PC-9 (cell line): ENCODE data around the gene CGB3. TPM values are rescaled to one million over a fixed set of nuclear protein-coding genes. Genes with fewer than 3 reads are reported as not detected.

Source experiments
- BruUV-seq: library from RNA; stranded (reverse); fragments of 400-500 nt; replicated peaks from 2 replicates; lab custom pipeline; 2021; lab: Mats Ljungman, UMichigan
- CTCF ChIA-PET: fragments of 300-600 bp; sonication (Branson Sonifier 250); formaldehyde crosslinking; loops from one replicate; lab custom pipeline; 2022; ENCODE audit warnings: antibody characterized with exemption; lab: Charles Lee
- POLR2A ChIA-PET: fragments of 300-600 bp; sonication (Branson Sonifier 250); formaldehyde crosslinking; loops from one replicate; lab custom pipeline; 2022; ENCODE audit warnings: antibody characterized with exemption; ENCODE audit not compliant: unreplicated experiment; lab: Charles Lee
- DNase-seq, 2 experiments: peaks; one replicate each; pipeline versions ENCODE4 v3.0.0 to v3.0.0-alpha.2; 2015 to 2022; ENCODE audit warnings: mixed read lengths in 1 of 2
- H2AFZ ChIP-seq: fragments of 200-600 bp; sonication (generic); 2 replicates; pipeline ENCODE4 v1.8.1; 2017; ENCODE audit warnings: antibody characterized with exemption
- H3F3A ChIP-seq: fragments of 200-600 bp; sonication (generic); 2 replicates; pipeline ENCODE4 v1.8.1; 2017; ENCODE audit warnings: antibody characterized with exemption, mild to moderate bottlenecking, low read depth; ENCODE audit not compliant: insufficient read depth
- H3K27ac ChIP-seq: fragments of 200-600 bp; sonication (generic); 2 replicates; pipeline ENCODE4 v1.6.1; 2016; ENCODE audit warnings: mixed run types
- H3K27me3 ChIP-seq: fragments of 200-600 bp; sonication (generic); 2 replicates; pipeline ENCODE4 v1.6.1; 2016; ENCODE audit warnings: low read depth, mixed run types; ENCODE audit not compliant: insufficient read depth
- H3K36me3 ChIP-seq: fragments of 200-600 bp; sonication (generic); 2 replicates; pipeline ENCODE4 v1.6.1; 2016; ENCODE audit warnings: low read depth, mixed run types
- H3K4me1 ChIP-seq: fragments of 200-600 bp; sonication (generic); replicated peaks from 2 replicates; pipeline ENCODE4 v1.6.1; 2016; ENCODE audit warnings: mixed run types; ENCODE audit not compliant: insufficient read depth
- H3K4me2 ChIP-seq: fragments of 200-600 bp; sonication (generic); 2 replicates; pipeline ENCODE4 v1.6.1; 2017; ENCODE audit warnings: mixed run types
- H3K4me3 ChIP-seq: fragments of 200-600 bp; sonication (generic); 2 replicates; pipeline ENCODE4 v1.6.1; 2016; ENCODE audit warnings: mixed run types
- H3K79me2 ChIP-seq: fragments of 200-600 bp; sonication (generic); 2 replicates; pipeline ENCODE4 v1.6.1; 2017; ENCODE audit warnings: low read depth, mixed run types
- H3K9me2 ChIP-seq: fragments of 200-600 bp; sonication (generic); 2 replicates; pipeline ENCODE4 v1.8.1; 2017; ENCODE audit warnings: mild to moderate bottlenecking; ENCODE audit not compliant: insufficient read depth
- H3K9me3 ChIP-seq: fragments of 200-600 bp; sonication (generic); 2 replicates; pipeline ENCODE4 v1.8.1; 2016; ENCODE audit warnings: low read depth; ENCODE audit not compliant: insufficient read depth
- H4K20me1 ChIP-seq: fragments of 200-600 bp; sonication (generic); 2 replicates; pipeline ENCODE4 v1.8.1; 2017; ENCODE audit not compliant: insufficient read depth
- CTCF ChIP-seq: fragments of 200-600 bp; sonication (generic); conservative IDR thresholded peaks from 2 replicates; pipeline ENCODE4 v1.6.1; 2017; ENCODE audit warnings: mixed run types, antibody characterized with exemption, mild to moderate bottlenecking, moderate library complexity
- EZH2 ChIP-seq: fragments of 200-600 bp; sonication (generic); IDR thresholded peaks from 2 replicates; pipeline ENCODE4 v1.8.0; 2017; ENCODE audit warnings: antibody characterized with exemption, low read depth
- intact Hi-C: fragments of 100-400 bp; cut with micrococcal nuclease; formaldehyde crosslinking; loops from one replicate; pipeline ENCODE4 v1.10.0; 2022; ENCODE audit not compliant: unreplicated experiment
- total RNA-seq: library from RNA; stranded (reverse); gene quantifications from 2 replicates; pipeline ENCODE4 v1.2.3, GENCODE V29; 2021

The CGB3 gene
- total RNA-seq, 1 experiment from 2014 or later, result not detected

DNA sequence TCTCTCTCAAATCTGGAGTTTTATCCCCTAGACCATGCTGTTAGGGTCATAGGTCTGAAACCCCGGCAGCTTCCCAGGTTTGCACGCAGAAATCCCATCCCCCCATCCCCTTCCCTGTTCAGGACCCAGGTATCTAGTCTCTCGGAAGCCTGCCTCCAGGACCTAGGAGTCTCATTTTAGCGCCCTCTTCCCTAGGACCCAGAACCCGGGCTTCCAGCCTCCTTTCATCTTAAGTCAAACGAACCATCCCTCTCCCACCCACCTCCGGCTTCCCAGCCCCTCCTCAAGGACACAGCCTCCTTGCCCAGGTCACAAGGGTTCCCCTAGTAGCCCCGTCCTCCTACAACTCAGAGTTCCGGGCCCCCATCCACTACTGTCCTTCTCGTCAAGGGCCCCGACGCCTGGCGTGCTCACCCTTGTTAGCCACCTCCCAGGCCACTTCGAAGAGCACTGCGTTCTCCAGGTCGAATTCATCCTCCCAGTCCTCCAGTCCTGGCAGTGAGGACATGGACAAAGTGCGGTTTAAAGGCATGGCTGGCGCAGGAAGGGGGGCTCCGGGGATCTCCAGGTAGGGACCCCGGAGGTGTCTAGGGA lies 31.5 kb downstream of the CGB3 start:
- Histone ChIP-seq H2AFZ (peak overlapping the region; percentile 92), H3K9me2 (no peaks in the 10 kb centered on the region), H3K27ac (peak overlapping the region; percentile 41; the same call in 1 of the 2 replicates), H3K79me2 (peaks cover 68% of the 10 kb centered on the region), H3K4me2 (peak overlapping the region; percentile 95), H3K4me3 (peak overlapping the region; percentile 97), H3K27me3 (no peaks in the 10 kb centered on the region), H3K36me3 (0 out of 2 replicates have a peak, but pooled peaks cover 5% of the 10 kb centered on the region), H3F3A (peaks cover 10% of the 10 kb centered on the region; the same call in 1 of the 2 replicates), H4K20me1 (peaks cover 19% of the 10 kb centered on the region), H3K9me3 (no peaks in the 10 kb centered on the region), H3K4me1 (peaks cover 16% of the 10 kb centered on the region)
- ChIA-PET POLR2A (interaction anchor here (0.5 to 1.3 kb wide), 23 partner anchors 9 to 858 kb away, joined by 3 to 12 read pairs (median 4); partner anchors contain the start of genes CA11, CGB7, RPL18 and SPHK2), CTCF (interaction anchor here (0.5 to 2.6 kb wide), 22 partner anchors 9 to 499 kb away, joined by 3 to 11 read pairs (median 4); partner anchors contain the start of gene CGB7)
- TSS peak; percentile 77 for BruUV-seq
- no peak for TF ChIP-seq EZH2
- DNase-seq, result peak in 1 of 2 experiments; percentile 23
- intact Hi-C loops, result loop anchor here (2.0 to 10.0 kb wide), 5 partner anchors 28 to 652 kb away; partner anchors contain the start of genes CA11, FTL, RRAS and SCAF1

- Histone ChIP-seq H3K9me2 (no peaks in the 10 kb centered on the region), H3K79me2 (peaks cover 62% of the 10 kb centered on the region), H3K27me3 (no peaks in the 10 kb centered on the region), H3F3A (peaks cover 12% of the 10 kb centered on the region), H4K20me1 (peaks cover 12% of the 10 kb centered on the region), H3K4me3 (peak overlapping the region; percentile 97), H3K4me1 (peaks cover 16% of the 10 kb centered on the region), H2AFZ (peak overlapping the region; percentile 92), H3K27ac (0 out of 2 replicates have a peak overlapping the region, but pooled peaks have one; percentile 41), H3K36me3 (0 out of 2 replicates have a peak, but pooled peaks cover 2% of the 10 kb centered on the region), H3K9me3 (no peaks in the 10 kb centered on the region), H3K4me2 (peak overlapping the region; percentile 95)
- BruUV-seq, result no TSS peak
- ChIA-PET CTCF (interaction anchor here (0.5 to 2.6 kb wide), 11 partner anchors 8 to 279 kb away, joined by 3 to 11 read pairs (median 4); partner anchors contain the start of gene CGB7), POLR2A (interaction anchor here (0.5 to 1.2 kb wide), 11 partner anchors 8 to 859 kb away, joined by 3 to 12 read pairs (median 5); no protein-coding TSS in a partner anchor)
- no peak for TF ChIP-seq EZH2
- TF ChIP-seq CTCF, result no peak
- DNase-seq, result peak; percentile 64 to 67
- intact Hi-C loops, result loop anchor here (2.0 to 10.0 kb wide), 5 partner anchors 27 to 653 kb away; partner anchors contain the start of genes CA11, FTL, RRAS and SCAF1
These were observed 32.1 kb downstream of the CGB3 start for GRCh38 chr19:48991873-48992580.

GRCh38 chr19:48991011-48991609 lies 33.0 kb downstream of the CGB3 start:
- Histone ChIP-seq H3K4me3 (no peak overlapping the region), H2AFZ (no peak overlapping the region), H3K79me2 (peaks cover 52% of the 10 kb centered on the region), H3K36me3 (no peaks in the 10 kb centered on the region), H3K27ac (no peak overlapping the region), H3K4me1 (peaks cover 16% of the 10 kb centered on the region), H3K27me3 (no peaks in the 10 kb centered on the region), H4K20me1 (peaks cover 3% of the 10 kb centered on the region), H3K9me2 (no peaks in the 10 kb centered on the region), H3K9me3 (no peaks in the 10 kb centered on the region), H3F3A (peaks cover 18% of the 10 kb centered on the region), H3K4me2 (peak overlapping the region; percentile 95; the same call in 1 of the 2 replicates)
- no peak for TF ChIP-seq EZH2
- no peak for TF ChIP-seq CTCF
- ChIA-PET CTCF (interaction anchor here (2.6 kb wide), 1 partner anchor 21 kb away, joined by 11 read pairs; no protein-coding TSS in a partner anchor), POLR2A (interaction anchor here (1.1 kb wide), 1 partner anchor 29 kb away, joined by 4 read pairs; no protein-coding TSS in a partner anchor)
- BruUV-seq, result no TSS peak
- intact Hi-C loops, result loop anchor here (5.0 to 10.0 kb wide), 3 partner anchors 194 to 654 kb away; partner anchors contain the start of genes CA11, RRAS and SCAF1
- DNase-seq, result no peak
